Activated CD4-positive, alpha-beta T cell treated with anti-CD3 and anti-CD28 coated beads, Interleukin-2, Interleukin-6, amounts not matched to agents 100 ng/mL and 50 ng/mL, durations not matched to agents 16 hours and 8 hours (primary cell): ENCODE measurements around the gene NANOGP8.

Experiments used
- DNase-seq: peaks from one replicate; pipeline ENCODE4 v3.0.0-alpha.2; 2020

NANOGP8 gene

GRCh38 chr15:35055416-35056105 lies 29.5 kb downstream of the NANOGP8 start:
- DNase-seq: no peak

DNA sequence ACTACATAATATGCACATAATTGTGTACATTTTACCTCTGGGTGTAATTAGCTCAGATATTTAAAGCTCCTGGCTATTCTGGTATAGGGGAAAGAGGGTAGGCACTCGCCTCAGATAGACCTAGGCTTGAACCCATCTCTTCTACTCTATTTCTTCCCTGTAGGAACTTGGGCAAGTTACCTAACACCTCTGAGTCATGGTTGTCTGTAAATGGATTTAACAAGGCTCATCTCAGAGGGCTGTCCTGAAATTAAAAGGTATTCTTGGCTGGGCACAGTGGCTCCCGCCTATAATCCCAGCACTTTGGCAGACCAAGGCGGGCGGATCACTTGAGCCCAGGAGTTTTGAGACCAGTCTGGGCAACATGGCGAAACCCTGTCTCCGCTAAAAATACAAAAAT lies 30.7 kb downstream of the NANOGP8 start:
- no peak for DNase-seq

- DNase-seq: no peak
Measured at GRCh38 chr15:35047996-35048395, 37.1 kb downstream of the NANOGP8 start.

DNA sequence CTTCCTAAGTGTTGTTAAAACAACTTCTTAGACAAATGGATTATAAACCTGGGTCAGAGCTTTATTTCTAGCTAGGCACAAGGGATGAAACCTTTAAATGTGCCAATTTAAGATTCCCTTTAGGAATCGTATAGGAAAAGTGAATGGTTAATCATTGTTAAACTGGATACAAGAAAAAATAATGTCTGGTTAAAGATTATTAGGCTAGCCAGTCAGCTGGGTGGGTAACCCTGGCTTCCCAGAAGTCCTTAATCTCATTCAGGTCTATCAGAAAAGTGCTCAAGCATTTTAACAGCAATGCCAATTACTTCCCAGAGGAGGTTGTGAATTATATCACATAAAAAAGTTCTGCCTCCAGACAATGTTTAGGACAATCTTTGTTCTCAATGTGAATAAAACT lies 37.6 kb downstream of the NANOGP8 start:
- DNase-seq: no peak

DNA sequence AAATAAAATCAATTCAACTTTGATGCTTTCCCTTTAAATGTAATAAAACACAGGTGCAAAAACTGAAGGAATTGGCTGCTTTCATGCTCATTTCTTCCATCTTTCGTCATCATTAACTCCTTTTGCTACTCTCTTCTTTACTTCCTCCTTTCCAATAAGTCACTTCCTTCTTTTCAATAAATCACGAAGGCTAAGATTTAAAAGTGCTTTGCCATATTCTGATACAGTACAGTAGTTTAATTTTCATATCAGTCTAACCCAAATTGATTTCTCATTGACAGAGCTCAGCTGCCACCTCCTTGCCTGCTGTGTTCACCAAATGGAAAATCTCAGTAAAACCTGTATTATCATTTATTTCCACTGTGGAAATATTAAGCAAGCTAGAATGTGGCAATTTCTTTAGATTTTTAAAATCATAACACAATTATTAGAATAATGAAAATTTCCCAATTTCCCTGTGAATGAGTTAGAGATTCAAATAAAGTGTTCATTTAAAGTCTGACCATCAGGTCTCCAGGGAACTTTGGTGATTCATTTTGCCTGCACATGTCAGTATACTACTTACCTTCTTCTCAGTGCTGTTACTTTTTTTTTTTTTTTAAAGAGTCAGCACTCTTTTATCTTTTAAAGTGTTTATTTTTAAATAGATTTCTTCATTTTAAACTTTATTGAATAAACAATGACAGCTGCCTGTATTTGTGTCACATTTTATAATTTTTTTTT lies 41.6 kb downstream of the NANOGP8 start:
- no peak for DNase-seq

GRCh38 chr15:35040339-35041255 lies 44.5 kb downstream of the NANOGP8 start:
- DNase-seq: peak; percentile 2

DNA sequence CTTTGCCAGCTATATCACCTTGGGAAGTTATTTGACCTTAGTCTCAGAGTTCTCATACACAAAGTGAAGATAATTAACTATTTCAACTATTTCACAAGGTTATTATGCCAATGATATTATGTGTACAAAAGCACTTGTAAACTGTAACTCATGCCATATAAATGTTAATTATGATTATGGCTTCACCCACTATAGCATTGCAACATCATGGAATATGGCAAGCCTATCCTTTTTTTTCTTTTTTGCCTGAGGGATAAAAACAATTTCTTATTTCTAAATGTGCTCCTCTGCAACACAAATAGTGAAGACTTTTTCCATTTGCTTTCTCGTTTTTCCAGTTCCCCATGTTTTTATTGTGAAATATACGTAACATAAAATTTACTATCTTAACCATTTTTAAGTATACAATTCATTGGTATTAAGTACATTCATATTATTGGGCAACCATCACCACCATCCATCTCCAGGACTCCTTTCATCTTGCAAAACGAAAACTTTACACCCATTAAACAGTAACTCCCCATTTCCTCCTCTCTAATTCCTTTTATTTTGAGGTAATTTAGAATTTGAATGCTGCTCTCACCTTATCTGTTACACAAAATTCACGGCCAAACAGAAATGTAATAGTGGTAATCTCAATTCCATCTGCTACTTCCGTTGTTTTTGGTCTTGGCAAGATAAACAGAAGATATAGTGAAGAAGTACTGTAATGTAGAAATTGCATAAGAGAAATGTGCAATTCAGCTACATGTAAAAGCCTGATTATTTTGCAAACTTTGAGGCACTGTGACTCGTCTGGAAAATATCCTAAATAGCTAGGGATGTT lies 46.3 kb downstream of the NANOGP8 start:
- no peak for DNase-seq
